Astrocyte (in vitro differentiated cells and primary cell): ENCODE data around the gene CGA.

ENCODE experiments used
- CTCF ChIP-seq: IDR thresholded peaks from 2 replicates; pipeline ENCODE4 v1.5.1; 2011; ENCODE audit warnings: low read depth, mild to moderate bottlenecking, inconsistent platforms, low read length, moderate library complexity; ENCODE audit not compliant: insufficient read depth
- EZH2 ChIP-seq: IDR thresholded peaks from 2 replicates; pipeline ENCODE4 v1.6.1; 2012; ENCODE audit warnings: mild to moderate bottlenecking, low read length, inconsistent platforms; ENCODE audit not compliant: insufficient read depth

- no peak for TF ChIP-seq CTCF
- no peak for TF ChIP-seq EZH2
Observed at GRCh38 chr6:87095087-87095509, at the start of gene CGA.
